ENCODE measurements around the gene RAB3D. TPM values are rescaled to one million over a fixed set of nuclear protein-coding genes. Genes with fewer than 3 reads are reported as not detected.
"Not testable (repeated sequence)": the region's sequence is repeated elsewhere in the genome, so short reads cannot be mapped to it uniquely, and the experiment has no call there.

RAB3D gene
- total RNA-seq, 6 experiments from 2014 or later = 2.7 to 4.5 (median 4.0) TPM

DNA sequence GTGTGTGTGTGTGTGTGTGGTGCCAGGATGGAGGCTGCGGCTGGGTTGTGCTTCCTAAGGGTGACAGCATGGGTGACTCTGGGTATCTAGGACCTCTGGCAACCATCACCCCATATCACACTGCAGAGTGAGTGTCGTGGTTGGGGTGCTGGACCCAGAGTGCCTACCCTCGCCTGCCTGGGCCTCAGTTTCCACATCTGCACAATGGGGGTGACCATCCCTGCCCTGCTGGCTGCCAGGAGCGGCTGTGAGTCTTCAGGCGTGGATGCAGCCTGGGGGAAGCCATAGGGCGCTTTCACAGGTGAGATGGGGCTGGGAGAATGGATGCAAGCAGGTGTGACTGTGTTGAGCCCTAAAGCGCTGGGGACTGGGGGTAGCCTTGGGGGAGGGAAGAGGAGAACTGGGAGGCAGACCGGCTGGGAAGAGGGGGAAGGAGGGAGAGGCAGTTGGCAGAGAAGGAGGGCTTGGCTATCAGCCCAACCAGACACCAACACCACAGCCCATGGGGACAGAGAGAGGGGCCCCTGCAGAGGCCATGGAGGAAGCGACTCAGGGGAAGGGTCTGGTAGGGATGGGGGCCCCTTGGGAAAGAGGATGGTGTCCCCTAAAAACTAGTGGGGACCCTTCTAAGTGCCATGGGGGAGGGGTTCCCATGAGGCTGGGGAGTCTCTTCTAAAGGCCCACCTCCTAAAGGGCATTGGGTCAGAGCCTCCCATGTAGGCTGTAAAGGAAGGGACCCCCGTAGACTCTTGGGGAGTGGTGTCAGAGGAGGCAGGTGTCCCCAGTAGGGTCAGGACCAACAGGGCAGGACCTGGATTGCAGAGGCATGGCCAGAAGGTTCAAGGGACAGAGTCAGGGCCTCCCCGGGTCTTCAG, 17.5 kb upstream of the RAB3D start:
- ATAC-seq (no peak), DNase-seq (peak in 1 of 3 donors; percentile 44)
- 78% methylated on average over 4 of the region's 11 CpGs for WGBS (ENCODE audit: insufficient coverage, low coverage, low lambda C conversion rate, missing lambda C conversion rate)
- Histone ChIP-seq H3K27me3 (no peaks in the 10 kb centered on the region), H3K9me3 (no peaks in the 10 kb centered on the region), H3K4me3 (no peak overlapping the region), H3K36me3 (no peaks in the 10 kb centered on the region), H3K27ac (no peak overlapping the region), H3K4me1 (peaks cover 0 to 15% (median 3%) of the 10 kb centered on the region in 4 donors)
- intact Hi-C loops (cut with DNase I) = no loop called here
- TF ChIP-seq, protein P1, sequence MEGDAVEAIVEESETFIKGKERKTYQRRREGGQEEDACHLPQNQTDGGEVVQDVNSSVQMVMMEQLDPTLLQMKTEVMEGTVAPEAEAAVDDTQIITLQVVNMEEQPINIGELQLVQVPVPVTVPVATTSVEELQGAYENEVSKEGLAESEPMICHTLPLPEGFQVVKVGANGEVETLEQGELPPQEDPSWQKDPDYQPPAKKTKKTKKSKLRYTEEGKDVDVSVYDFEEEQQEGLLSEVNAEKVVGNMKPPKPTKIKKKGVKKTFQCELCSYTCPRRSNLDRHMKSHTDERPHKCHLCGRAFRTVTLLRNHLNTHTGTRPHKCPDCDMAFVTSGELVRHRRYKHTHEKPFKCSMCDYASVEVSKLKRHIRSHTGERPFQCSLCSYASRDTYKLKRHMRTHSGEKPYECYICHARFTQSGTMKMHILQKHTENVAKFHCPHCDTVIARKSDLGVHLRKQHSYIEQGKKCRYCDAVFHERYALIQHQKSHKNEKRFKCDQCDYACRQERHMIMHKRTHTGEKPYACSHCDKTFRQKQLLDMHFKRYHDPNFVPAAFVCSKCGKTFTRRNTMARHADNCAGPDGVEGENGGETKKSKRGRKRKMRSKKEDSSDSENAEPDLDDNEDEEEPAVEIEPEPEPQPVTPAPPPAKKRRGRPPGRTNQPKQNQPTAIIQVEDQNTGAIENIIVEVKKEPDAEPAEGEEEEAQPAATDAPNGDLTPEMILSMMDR (IDR thresholded peaks at IDR 0.05) = no peak

DNA sequence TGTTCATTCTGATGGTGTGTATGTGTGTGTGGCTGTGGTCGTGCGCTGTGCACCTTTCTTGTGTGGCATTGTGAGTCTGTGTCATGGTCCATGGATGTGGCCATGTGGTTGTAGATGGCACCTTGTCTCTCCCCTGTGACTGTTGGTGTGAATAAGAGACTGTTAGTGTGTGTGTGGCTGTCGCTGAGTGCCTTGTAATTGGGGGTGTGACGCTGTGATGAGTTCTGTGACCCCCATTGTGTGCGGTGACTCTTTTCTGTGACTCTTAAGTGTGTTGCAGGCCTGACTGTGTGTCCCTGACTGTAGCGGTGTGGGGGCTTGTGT, 16.6 kb upstream of the RAB3D start:
- WGBS (ENCODE audit: insufficient coverage, low coverage, low lambda C conversion rate, missing lambda C conversion rate) = no CpG with 5 or more reads among the region's 6 CpGs
- H3K36me3 ChIP-seq = no peaks in the 10 kb centered on the region
- DNase-seq = no peak
- peaks cover 0 to 8% (median 2%) of the 10 kb centered on the region in 4 donors for H3K4me1 ChIP-seq
- no peaks in the 10 kb centered on the region for H3K9me3 ChIP-seq
- ATAC-seq = no peak
- H3K27ac ChIP-seq = no peak overlapping the region
- intact Hi-C loops (cut with DNase I) = no loop called here
- no peaks in the 10 kb centered on the region for H3K27me3 ChIP-seq
- peak overlapping the region; percentile 48 to 53 (median 50) for H3K4me3 ChIP-seq
- TF ChIP-seq POLR2A (IDR thresholded peaks at IDR 0.05) = no peak
- TF ChIP-seq, protein P1 (IDR thresholded peaks at IDR 0.05) = no peak

DNA sequence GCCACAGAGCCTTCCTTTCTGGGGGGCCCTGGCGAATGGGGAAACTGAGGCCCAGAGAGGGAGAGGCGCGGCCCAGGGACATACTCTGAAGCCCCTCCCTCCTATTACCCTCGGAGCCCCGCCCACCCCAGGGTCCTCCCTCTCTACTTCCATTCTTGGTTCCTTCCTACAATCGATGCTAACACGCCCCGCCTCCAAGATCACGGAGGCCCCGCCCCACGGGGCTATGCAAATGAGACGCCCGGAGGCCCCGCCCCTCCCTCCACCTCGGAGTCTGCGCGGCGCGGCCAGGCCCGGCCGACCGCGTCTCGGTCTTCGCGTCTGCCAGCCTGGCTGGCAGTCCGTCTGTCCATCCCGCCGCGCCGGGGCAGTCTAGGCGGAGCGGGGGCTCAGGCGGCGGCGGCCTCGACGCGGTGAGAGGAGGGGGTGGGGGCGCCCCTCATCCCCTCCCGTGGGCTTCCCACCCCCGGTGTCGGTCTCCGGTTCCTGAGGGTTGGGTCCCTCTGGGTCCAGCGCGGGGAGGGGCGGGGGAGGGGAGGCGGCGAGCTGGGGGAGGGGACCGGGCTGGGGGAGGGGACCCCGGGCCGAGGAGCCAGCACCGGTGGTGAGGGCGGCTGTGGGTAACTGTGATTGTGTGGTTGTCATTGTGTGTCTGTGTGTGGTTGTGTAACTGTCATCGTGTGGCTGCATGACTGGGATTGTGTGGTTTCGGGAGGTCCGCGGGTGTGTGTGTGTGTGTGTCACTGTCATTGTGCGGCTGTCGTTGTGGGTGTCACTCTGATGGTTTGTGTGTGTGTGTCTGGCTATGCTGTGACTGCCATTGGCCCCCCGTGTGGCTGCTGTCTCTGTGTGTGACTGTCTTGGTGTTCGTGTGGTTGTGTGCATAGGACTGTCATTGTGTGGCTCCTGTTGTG, 16.0 kb upstream of the RAB3D start, which contains the start of gene PLPPR2:
PLPPR2 (plus strand) TSS at position 273 of the 914 bp plus-strand sequence. CDS start 2,242 bp downstream, outside the sequence.
- peak within 1 kb of the TSS; percentile 48 to 53 (median 50) for H3K4me3 ChIP-seq
- 2% methylated on average over 28 of the region's 62 CpGs for WGBS (ENCODE audit: insufficient coverage, low coverage, low lambda C conversion rate, missing lambda C conversion rate)
- DNase-seq (peak; percentile 92 to 94 (median 93)), ATAC-seq (peak; percentile 94 to 98 (median 95))
- H3K27ac ChIP-seq = peak within 1 kb of the TSS in 1 of 3 donors; percentile 8
- peaks cover 0 to 5% (median 0%) of the 10 kb centered on the region in 4 donors for H3K4me1 ChIP-seq
- no peaks in the 10 kb centered on the region for H3K27me3 ChIP-seq
- intact Hi-C loops (cut with DNase I) = no loop called here
- H3K9me3 ChIP-seq = no peaks in the 10 kb centered on the region
- TF ChIP-seq, protein P1 (IDR thresholded peaks at IDR 0.05) = no peak
- peak; percentile 71 for TF ChIP-seq POLR2A (IDR thresholded peaks at IDR 0.05)
- no peaks in the 10 kb centered on the region for H3K36me3 ChIP-seq

DNA sequence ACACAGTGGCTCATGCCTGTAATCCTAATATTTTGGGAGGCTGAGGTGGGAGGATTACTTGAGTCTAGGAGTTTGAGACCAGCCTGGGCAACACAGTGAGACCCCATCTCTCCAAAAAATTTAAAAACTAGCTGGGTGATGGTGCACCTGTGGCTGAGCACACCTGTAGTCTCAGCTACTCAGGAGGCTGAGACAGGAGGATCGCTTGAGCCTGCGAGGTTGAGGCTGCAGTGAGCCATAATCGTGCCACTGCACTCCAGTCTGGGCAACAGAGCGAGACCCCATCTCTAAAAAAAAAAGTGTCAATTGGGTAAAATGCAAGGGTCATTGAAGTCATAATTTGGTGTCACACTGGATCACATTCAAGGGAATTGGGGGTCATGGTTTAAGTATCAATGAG, 14.6 kb upstream of the RAB3D start:
- H3K4me1 ChIP-seq; H3K9me3 ChIP-seq; DNase-seq; ATAC-seq; intact Hi-C loops (cut with DNase I); H3K27ac ChIP-seq; H3K27me3 ChIP-seq; H3K36me3 ChIP-seq; H3K4me3 ChIP-seq: not testable (repeated sequence)
- whole genome bisulfite sequencing (ENCODE audit: insufficient coverage, low coverage, low lambda C conversion rate, missing lambda C conversion rate) = 100% methylated on average over 4 of the region's 4 CpGs

Measured in right lobe of liver (tissue), 6 donors.